GDM1 (cell line): ENCODE results near the gene SMYD3.
"Not testable (repeated sequence)": the region's sequence is repeated elsewhere in the genome, so short reads cannot be mapped to it uniquely, and the experiment has no call there.

Experiments
- DNase-seq: peaks from one replicate; lab custom pipeline; 2025; lab: John Stamatoyannopoulos, UW

SMYD3 gene

DNA sequence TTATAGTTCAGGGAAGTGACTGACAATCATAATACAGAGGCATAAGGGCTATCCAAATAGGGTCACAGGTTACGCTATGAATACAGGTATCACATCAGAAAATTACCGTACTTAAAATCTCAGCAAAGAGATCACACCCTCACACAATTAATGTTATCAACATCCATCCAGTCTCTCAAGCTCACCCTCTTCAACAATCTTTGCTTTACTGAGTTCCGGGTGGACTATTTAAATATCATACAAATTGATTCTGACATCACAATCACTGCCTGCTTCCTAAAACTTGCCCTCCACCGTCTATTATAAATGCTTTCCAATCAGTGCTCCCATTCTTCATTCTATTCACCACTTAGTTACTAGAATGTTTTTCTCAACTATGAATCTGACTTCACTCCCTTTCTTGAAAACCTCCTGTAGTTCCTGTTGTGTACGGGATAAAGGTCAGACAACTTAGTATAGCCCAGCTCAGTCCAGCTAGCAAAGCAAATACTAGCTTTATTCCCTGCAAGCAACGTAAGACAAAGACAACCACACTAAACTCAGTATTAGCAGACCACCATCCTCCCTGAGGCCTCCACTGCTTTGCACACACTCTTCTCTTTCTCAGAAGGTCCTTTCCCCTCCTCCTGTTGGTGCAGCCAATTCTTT lies 398.7 kb downstream of the SMYD3 start:
- DNase-seq = no peak

DNA sequence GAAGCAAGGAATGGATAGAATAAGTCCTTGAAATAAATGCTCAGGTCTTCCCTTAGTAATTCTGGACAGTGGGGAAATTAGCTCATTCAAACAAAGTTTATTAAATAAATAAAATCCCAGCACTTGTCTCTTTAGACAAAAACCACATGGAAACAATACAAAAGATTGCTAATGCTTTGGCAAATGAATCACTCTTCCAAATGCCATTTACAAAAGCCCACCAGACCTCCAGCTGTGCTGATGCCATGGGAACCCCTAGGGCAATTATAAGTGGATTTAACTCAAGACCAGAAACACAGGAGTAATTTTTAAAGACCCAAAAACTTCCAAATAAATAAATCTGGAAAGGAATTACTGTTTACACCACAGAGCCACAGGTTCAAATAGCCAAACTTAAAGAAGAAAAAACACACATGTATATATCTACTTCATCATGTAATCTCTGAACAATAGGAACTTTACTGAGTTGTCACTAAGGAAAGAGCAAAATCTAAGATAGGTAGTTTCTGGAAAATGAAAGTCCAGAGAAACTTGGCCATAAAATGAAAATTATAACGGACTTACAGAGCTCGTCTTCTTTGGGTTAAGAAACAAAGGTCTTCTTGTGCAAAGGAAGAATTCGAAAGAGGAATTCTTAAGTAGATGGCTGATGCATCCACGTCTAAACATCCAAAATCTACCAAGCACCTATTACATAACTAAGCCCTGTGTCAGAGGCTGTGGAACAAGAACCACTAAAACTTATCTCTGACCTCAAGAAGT lies 399.4 kb downstream of the SMYD3 start:
- no peak for DNase-seq

DNA sequence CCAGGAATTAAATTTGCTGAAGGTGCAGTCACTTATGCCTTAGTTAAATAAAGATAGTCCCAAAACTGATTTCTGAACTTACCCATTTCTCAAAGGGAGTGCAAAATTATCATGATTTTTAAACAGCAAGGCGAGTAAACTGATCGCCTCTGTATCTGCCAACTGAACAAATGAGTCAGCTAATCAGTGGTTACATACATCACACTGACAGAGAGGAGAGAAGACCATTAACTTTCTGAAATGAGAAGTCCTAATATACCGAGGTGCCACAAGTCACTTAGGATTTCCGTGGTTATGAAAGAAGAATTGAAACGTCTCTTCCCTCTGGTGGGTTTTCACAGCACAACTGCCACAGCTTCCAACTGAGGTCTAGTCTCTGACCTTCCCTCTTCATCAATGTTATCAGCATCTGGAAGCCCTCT lies 400.7 kb downstream of the SMYD3 start:
- DNase-seq = peak; percentile 67

DNA sequence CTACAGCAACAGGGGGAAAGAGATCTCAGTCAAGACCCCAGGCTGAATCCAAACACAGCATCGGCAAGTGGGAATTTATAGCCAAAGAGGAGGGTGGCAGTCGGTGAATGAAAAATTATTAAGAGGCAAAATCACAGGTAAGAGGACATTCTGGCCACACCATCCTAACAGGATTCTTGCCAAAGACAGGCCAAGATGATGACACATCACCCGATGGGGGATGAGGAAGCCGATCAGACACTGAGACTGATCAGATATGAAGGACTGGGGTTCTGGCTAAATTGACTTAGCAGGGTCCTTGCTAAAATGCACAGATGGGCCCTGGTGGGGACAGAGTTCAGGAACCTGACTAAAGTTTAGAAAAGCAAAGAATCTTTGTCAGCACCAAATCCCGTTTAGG lies 402.2 kb downstream of the SMYD3 start:
- no peak for DNase-seq

DNA sequence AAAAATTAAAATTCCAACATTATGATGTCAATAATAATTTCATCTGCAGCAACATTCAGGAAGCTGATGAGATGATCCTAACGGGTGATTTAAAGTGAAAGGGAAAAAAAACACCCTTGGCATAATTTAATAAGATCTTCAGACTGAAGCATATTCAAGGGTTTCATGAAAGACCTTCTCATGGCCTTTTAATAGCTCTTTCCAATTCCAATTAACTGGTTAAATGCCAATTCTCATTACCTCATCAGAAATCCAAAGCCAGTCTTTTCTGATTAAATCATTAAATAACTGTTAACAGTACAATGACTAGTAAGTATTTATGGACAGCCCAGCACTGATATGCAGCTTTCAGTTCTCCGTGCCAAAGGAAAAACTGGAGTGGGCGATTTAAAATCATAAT lies 407.5 kb downstream of the SMYD3 start:
- DNase-seq = no peak

DNA sequence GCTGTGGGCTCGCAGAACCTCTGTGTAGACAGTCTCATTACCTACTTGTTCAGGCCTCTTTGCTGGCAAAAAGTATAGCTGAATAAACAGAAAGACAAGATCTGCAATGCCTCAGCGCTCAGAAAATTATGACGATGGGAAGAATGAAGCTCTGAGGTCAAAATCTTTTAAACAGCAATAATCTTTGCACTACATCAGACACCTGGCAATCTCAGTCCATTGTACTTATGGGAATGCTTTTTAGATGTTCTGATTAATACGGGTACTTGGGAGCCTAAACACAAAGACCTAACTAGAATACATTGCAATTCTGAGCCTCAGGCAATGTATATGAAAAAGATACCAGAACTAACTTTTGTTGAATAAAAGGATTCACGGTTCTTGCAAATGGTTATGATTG lies 410.7 kb downstream of the SMYD3 start:
- no peak for DNase-seq

DNA sequence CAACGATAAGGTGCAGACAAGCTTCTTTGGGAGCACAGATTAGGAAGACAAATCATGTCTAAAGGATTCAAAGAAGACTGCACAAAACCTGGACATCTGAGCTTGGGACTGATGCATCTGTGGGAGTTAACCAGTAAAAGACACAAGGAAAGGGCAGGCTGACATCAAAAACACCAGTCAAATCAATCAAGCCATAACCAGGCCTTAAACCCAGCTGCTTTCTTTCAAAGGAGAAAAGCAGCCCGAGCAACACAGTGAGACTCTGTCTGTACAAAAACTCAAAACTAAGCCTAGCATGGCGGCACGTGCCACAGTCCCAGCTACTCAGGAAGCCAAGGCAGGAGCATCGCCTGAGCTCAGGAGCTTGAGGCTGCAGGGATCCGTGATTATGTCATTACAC lies 411.6 kb downstream of the SMYD3 start:
- DNase-seq = no peak

DNA sequence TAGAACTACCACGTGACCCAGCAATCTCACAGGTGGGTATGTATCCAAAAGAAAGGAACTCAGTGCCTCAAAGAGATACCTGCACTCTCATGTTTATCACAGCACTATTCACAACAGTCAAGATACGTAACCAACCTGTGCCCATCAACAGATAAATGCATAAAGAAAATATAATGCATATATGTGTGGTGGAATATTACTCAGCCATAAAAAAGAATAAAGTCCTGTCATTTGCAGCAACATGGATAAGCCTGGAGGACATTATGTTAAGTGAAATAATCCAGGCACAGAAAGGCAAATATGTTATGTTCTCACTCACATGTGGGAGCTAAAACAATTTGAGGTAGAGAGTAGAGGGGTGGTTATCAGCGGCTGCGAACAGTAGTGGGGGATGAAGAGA lies 413.8 kb downstream of the SMYD3 start:
- DNase-seq = no peak

DNA sequence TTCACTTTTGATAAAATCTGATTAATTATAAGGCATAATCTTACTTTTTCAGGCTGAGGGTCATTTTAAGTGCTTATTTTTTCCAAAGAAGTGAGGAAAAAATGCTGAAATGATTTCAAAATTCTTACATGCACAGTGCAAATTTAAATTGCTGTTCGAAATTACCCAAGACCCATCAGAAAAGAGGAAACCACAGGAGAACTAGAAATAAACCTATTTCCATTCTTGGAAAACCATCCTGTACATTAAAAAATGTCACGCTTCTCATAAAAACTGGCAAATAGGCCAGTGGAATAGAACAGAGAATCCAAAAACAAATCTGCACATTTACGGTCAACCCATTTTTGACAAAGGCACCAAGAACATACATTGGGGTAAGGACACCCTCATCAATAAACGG lies 414.9 kb downstream of the SMYD3 start:
- no peak for DNase-seq

DNA sequence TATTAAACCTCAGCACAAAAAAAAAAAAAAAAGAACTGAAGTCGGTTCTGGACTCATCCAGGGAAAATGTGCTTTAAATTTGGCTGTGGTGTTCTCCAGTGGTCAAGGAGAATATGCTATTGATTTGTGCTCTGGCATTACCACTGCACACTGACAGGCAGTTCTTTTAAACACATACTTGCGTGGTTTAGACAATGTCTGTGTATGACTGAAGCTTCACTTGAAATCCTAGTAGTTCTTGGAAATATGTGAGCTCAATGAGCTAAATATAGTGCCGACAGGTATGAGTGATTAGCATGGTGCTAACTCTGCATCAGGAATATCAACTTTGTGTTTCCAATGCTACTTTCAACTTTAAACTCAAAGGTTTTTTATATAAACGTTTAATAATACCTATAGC lies 415.6 kb downstream of the SMYD3 start:
- DNase-seq = no peak

DNA sequence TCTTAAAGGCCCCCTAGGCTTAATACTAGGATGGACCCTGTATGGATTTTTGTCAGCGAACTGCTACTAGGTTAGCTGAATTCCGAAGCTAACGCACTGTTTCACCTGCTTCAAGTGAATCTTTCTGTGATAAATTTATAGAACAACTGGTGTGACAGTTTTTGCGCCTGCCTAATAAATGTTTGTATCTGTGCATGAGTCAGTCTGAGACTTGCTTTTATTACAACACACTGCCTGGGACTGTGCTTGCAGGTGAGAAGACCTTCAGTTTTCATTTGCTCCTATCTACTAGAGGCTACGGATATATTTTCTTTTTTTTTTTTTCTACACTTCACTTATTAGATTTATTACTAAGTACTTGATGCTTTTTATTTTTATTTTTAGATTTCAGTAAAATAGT lies 420.9 kb downstream of the SMYD3 start:
- DNase-seq = no peak

DNA sequence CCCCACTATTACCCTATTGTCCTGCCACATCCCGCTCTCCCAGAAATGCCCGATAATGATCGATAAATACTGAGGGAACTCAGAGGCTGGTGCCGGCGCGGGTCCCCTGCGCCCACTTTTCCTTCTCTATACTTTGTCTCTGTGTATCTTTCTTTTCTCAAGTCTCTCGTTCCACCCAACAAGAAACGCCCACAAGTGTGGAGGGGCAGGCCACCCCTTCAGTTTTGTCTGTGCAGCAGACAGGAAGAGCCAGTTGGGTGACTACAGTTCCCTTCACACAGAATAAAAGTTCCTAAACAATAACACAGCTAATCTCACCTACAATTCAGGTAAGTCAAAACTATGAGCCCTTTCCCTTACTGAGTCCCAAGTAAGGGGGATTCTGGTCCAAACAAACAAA lies 423.7 kb downstream of the SMYD3 start:
- no peak for DNase-seq

DNA sequence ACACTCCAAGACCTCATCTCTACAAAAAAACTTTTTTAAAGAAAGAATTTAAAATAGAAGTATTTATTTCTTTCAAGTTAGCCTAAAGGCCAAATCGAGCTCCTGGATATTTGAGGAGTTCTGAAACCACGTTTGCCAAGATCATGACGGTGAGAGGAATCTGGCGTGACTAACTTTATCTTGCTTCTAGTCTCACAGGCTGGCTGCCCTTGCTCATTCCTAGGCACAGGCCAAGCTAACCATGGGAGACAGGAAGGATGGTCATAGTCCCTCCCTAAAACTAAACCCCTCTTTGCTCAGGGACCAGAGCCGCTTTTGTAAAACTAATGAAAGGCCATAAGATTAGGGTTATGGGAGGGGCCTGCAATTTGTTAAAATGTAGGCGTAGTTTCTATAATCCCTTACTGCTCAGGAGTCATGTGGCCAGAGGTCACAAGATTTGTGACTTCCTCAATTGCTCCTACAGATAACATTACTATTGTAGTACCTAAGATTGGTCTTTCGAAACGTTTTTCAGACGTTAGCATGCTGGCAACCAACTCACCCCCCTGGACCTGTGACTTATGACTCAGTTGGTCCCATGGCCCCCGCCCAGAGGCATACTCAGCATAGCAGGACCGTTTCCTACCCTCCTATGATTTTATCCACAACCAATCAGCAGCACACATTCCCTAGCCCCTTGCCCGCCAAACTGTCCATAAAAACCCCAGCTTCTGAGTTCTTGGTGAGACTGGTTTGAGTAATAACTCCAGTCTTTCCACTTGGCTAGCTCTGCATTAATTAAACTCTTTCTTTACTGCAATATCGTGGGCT lies 425.0 kb downstream of the SMYD3 start:
- no peak for DNase-seq

DNA sequence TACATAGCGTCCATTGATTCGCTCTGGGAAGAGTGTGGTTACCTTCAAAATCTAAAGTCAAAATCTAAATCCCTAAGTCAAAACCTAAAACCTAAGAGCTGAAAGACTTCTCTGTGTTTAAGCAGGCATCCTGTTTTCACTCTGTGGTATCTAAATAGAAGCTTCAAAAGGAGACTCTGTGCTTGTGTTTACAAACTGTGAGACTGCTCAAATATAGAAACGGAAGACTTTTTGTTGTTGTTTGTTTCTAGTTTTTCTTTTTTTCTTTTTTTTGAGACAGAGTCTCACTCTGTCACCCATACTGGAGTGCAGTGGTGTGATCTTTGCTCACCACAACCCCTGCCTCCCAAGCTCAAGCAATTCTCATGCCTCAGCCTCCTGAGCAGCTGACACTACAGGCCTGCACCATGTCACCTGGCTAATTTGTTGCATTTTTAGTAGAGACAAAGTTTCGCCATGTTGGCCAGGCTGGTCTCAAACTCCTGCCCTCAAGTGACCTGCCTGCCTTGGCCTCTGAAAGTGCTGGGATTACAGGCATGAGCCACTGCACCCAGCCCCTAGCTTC lies 425.9 kb downstream of the SMYD3 start:
- DNase-seq = no peak

DNA sequence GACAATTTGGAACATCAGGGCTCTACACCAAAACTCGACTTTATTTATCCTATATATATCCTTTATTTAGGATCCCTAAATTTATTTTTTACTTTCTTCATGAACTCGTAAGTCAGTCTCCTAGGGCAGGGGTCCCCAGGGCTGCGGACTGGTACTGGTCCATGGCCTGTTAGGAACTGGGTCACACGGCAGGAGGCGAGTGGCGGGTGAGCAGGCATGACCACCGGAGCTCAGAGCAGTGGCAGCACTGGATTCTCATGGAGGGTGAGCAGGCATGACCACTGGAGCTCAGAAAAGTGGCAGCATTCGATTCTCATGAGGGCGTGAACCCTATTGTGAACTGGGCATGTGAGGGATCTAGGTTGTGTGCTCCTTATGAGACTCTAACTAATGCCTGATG lies 427.0 kb downstream of the SMYD3 start:
- DNase-seq = no peak

DNA sequence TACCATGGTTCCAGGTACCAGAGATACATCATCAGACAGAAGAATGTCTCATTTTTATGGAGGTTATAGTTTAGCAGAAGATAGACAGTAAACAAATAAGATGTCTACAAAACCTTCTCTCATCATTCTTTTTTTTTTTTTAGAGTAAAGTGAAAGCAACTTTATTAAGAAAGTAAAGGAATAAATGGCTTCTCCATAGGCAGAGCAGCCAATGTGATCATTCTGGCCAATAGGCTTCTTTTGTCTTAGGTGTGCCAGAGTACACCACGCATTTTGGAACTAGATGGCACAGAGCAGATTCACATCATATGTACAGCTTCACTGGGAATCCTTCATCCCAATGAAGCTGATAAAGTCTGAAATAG lies 428.2 kb downstream of the SMYD3 start:
- DNase-seq = no peak

DNA sequence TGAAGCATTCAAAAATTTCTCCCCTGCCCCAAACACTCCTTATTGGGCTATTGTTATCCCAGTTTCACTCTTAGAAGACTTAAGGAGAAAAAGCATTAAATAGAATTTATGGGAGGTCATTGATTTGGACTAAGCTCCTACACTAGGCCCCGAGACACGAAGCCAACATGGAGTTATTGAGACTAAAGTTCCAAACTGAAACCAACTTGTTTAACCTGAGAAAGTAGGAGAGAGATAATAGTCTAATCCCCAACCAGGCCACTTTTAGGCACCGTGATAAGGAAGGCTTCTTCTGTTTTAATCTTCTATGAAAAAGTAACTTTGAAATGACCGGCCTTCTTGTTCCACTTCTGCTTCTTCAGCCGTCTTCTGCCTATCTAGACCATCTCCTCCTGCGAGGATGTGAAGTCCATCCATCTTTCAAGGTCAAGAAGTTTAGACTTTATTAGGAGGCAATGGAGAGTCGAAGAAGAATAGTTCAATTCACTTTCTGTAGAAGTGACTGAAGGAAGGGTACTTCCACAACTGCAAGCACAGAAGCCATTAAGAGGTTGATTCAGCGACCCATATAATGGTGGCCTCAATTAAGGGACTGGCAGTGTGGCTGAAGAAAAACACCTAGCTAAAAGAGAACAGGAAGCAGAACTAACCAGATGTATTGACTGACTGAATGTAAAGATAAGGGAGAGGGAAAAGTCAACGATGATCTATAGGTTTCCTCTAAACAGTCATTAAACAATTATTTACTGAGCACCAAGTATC lies 428.8 kb downstream of the SMYD3 start:
- DNase-seq = peak; percentile 18

DNA sequence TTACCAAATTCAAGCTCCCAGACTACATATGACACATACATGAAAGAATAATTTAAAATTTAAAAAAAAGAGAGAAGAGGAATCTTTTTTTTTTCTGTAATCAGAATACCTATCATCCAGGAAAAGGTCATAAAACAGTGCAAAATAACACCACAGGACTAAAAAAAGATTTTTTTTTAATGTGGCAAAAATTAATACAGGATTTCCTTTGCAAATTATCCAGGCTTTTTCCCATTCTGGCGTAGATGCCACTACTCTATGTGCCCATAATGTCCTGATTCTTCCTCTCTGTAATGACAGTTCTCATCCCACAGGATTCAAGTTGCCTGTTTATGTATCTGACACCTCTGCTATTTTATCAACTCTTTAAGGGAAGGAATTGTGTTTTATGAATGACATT lies 429.6 kb downstream of the SMYD3 start:
- DNase-seq = no peak

DNA sequence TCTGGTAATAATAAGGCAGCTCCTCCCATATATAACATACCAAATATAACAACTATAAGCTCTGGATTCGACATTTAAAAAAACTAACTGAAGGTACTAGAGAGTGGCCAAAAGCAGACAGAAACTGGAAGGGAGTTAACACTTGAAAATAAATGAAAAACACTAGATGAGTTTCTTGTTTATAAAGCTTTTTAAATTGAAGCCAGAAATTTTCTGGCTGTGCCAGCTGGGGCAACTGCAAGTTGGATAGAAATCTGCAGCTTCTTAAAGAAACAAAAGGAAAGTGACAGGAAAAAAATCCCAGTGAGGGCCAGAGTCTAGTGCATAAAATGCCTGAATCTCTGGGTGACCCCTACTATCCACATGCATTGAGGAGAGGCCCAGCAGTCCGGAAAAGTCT lies 432.7 kb downstream of the SMYD3 start:
- no peak for DNase-seq

DNA sequence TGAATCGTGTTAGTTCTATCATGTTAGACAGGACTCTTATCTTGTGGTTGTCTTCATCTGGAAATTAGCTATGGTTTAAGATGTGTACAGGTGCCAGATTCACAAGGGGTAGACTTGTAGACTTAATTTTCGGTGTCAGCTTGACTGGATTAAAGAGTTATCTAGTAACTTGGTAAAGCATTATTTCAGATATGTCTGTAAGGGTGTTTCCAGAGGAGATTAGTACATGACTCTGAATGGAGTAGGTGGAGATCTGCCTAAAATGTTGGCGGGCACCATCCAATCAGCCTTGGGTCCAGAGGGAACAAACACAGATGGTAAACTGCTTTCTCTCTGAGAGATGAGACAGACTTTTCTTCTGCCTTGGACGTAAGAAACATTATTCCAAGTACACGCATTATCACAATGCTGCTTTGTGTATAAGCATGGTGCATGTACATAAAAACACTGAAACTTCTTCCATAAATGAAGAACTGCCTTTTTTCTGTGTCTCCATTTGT lies 434.6 kb downstream of the SMYD3 start:
- no peak for DNase-seq

DNA sequence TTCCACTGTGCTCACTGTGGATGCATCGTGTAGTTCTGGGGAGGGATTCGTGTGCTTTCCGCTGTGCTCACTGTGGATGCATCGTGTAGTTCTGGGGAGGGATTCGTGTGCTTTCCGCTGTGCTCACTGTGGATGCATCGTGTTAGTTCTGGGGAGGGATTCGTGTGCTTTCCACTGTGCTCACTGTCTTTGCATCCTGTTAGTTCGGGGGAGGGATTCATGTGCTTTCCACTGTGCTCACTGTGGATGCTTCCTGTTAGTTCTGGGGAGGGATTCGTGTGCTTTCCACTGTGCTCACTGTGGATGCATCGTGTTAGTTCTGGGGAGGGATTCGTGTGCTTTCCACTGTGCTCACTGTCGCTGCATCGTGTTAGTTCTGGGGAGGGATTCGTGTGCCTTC lies 435.1 kb downstream of the SMYD3 start:
- not testable (repeated sequence) for DNase-seq

DNA sequence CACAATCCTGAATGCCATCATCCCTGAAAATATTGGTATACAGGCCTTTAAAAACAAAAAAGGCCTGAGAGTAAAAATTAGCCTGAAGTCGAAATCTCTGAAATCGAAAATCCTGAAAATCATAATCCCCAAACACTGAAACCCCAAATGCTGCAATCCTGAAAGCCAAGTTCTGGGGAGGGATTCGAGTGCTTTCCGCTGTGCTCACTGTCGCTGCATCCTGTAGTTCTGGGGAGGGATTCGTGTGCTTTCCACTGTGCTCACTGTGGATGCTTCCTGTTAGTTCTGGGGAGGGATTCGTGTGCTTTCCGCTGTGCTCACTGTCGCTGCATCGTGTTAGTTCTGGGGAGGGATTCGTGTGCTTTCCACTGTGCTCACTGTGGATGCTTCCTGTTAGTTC lies 435.5 kb downstream of the SMYD3 start:
- DNase-seq = not testable (repeated sequence)
